22Rv1 (cell line): Measurements from ENCODE around the gene TBX10.

Experiments
- CTCF ChIP-seq: fragments of 450-650 bp; IDR thresholded peaks from 2 replicates; pipeline ENCODE4 v1.5.1; 2017; ENCODE audit warnings: mild to moderate bottlenecking
- ZFX ChIP-seq: fragments of 450-650 bp; IDR thresholded peaks from 2 replicates; pipeline ENCODE4 v1.6.1; 2017; ENCODE audit warnings: antibody characterized with exemption, borderline replicate concordance

DNA sequence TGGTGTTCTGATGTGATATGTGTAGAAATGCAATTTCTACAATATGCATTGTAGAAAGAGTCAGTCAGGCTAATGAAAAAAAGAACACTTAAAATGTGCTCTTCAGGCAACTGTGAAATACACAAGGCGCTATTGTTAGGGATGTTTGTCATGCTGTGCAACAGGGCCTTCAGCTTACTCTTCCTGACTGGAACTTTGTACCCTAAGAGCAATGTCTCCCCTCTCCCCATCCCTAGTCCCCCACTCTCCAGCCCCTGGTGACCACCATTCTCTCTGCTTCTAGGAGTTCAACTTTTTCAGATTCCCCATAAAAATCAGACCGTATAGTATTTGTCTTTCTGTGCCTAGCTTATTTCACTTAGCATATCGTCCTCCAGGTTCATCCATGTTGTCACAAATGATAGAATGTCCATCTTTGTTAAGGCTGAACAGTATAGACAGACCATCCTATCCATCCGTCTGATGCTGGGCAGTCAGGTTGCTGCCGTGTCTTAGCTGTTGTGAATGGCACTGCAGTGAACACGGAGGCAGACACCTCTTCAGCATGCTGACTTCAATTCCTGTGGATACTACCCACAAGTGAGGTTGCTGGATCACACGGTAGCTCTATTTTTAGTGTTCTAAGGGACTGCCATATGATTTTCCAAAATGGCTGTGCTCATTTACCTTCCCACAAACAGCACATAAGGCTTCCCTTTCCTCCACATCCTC lies 22.2 kb downstream of the TBX10 start:
- TF ChIP-seq CTCF: no peak
- TF ChIP-seq ZFX: no peak
